Neural cell (in vitro differentiated cells): ENCODE results near the gene BCAR3.

Experiments used
- CTCF ChIP-seq: fragments of 450-650 bp; IDR thresholded peaks from 2 replicates; pipeline ENCODE4 v1.5.1; 2014; ENCODE audit warnings: antibody characterized with exemption, mild to moderate bottlenecking, moderate library complexity; ENCODE audit not compliant: poor library complexity, severe bottlenecking
- MXI1 ChIP-seq: fragments of 450-650 bp; conservative IDR thresholded peaks from 2 replicates; pipeline ENCODE4 v1.6.1; 2014; ENCODE audit warnings: antibody characterized with exemption, mild to moderate bottlenecking; ENCODE audit not compliant: poor library complexity, severe bottlenecking
- RAD21 ChIP-seq: fragments of 450-650 bp; conservative IDR thresholded peaks from 2 replicates; pipeline ENCODE4 v1.6.1; 2014; ENCODE audit warnings: antibody characterized with exemption, mild to moderate bottlenecking, moderate library complexity

GRCh38 chr1:93680420-93681100, 1.1 kb downstream of the BCAR3 start:
- TF ChIP-seq CTCF (peak; percentile 67), MXI1 (no peak), RAD21 (peak; percentile 31)
